T follicular helper cell (primary cell): ENCODE results near the gene PATZ1.
"Not testable (repeated sequence)": the region's sequence is repeated elsewhere in the genome, so short reads cannot be mapped to it uniquely, and the experiment has no call there.

Source experiments
- DNase-seq: peaks from one replicate; pipeline ENCODE4 v3.0.0-alpha.2; 2020; ENCODE audit warnings: low read depth
- total RNA-seq, 2 experiments: gene quantifications; one replicate each; lab custom pipeline; 2026; lab: John Stamatoyannopoulos, UW

The PATZ1 gene
- total RNA-seq = 47.7 to 64.9 reads per million in 2 experiments

DNA sequence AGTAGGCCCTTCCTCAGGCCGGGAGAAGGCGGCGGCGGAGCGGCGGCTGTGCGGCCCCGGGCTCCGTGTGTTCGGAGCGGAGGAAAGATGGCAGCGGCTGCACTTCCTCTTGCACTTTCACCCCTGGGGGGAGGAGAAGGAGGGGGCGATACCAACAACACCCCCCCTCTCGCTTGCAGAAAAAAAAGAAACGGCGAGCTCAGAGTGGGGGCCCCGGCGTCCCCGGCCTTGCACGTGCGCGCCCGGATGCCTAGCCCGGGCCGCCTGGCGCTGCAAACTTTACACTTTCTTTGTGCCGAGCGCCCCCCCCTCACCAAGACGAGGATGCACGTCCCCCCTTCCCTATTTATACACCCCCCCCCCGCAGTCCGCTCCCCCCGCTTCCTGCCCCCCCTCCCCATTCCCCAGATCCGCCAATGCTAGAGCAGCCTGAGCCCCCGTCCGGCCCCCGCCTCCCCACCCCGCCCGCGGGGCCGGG is at the start of gene PATZ1:
Gene PATZ1 (minus strand): TSS at position 92 of the 478 bp plus-strand sequence. CDS start 744 bp downstream, outside the sequence.
- DNase-seq = peak; percentile 78

DNA sequence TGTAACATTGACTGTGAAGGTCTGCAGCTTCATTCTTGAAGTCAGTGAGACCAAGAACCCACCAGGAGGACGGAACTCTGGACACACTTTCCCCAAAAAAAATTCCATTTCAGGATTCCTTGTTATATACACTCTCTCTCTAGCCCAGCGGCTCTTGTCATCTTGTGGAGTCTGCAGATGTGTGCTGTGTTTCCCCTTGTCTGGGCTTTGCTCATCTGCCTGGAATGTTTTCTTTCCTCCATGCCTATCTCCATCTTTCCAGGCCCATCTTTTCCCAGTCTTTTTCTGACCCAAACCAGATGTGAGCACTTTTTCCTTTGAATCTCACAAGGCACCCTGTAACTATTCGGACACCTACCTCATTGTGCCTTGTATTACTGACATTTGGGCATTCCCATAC is 48.2 kb upstream of the PATZ1 start:
- no peak for DNase-seq

DNA sequence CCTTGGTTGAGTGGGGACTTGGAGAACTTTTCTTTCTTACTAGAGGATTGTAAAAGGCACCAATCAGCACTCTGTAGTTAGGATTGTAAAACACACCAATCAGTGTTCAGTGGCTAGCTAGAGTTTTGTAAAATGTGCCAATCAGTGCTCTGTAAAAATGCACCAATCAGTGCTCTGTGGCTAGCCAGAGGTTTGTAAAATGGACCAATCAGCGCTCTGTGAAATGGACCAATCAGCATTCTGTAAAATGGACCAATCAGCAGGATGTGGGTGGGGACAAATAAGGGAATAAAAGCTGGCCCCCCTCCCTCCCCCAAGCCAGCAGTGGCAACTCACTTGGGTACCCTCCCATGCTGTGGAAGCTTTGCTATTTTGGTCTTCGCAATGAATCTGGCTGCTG is 47.7 kb upstream of the PATZ1 start:
- DNase-seq = no peak

DNA sequence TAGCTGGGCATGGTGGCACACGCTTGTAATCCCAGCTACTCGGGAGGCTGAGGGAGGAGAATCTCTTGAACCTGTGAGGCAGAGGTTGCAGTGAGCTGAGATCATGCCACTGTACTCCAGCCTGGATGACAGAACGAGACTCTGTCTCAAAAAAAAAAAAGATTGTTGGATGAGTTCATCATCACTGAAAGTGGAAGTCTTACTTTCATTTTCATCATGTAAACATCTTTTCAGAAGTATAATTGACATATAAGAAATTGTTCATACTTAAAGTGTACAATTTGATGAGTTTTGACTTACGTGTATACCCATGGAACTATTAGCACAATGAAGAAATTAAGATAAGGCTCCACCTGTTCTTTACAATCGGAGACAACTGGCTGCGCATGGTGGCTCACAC is 32.5 kb upstream of the PATZ1 start:
- not testable (repeated sequence) for DNase-seq

GRCh38 chr22:31378123-31378522 is 32.0 kb upstream of the PATZ1 start:
- DNase-seq = no peak

DNA sequence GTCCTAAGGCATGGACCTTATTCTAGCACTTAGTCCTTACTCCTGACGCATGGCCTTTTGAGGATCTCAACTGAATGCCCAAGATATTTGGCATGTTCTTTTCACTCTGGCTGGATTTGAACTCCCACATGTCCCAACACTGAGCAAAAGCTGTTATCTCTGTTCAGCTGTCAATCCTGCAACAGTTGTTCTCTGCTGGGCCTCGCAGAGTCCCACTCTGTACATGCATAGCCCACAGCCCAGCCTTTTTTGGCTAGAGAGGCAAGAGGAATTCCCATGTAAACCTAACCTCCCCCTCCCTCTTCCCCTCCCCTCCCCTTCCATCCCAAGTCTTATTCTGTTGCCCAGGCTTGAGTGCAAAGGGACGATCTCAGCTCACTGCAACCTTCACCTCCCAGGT is 31.5 kb upstream of the PATZ1 start:
- no peak for DNase-seq

- DNase-seq = no peak
These were observed 21.3 kb upstream of the PATZ1 start for GRCh38 chr22:31367426-31367825.

DNA sequence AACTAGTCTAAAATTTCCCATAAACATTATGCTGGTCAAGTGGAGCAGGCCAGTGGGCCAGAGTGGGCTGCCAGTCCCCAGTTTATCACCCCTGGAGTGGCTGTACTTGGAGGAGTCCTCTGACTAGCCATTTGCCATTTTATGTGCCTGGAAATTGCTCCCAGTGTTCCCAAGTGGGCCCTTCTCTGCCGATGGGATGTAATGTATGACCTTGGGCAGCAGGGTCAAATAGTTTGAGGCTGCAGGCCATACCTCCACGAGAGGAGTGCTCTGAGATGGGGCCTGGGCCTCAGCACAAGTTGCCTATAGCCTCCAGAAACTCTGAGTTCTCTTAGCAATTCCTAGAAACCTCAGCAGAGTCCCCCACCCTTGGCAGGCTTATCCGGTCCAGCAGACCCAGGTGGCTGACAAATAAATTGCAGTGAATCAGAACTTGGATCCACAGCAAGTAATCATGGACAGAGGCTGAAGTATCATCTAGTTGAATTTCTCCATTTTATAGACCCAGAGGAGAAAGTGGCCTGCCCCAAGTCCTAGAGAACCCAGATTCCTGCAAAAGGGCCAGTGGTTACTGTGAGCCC is 17.8 kb upstream of the PATZ1 start:
- DNase-seq = no peak

GRCh38 chr22:31361743-31362142 is 15.6 kb upstream of the PATZ1 start:
- no peak for DNase-seq

DNA sequence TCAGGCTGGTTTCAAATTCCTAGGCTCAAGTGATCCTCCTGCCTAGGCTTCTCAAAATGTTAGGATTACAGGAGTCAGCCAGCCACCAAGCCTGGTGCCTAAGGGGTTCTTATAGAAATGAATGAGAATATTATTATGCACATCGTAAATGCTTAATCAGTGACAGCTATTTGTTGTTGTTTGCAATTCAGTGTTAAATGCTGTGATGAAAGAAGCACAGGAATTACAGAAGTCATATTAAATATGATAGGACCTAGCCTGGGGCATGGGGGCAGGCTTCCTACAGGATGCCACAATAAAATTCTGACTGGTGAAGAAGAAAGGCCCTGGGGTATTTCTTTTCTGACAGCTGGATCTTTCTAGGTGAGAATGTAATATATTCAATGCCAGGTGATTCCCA is 13.9 kb upstream of the PATZ1 start:
- no peak for DNase-seq

DNA sequence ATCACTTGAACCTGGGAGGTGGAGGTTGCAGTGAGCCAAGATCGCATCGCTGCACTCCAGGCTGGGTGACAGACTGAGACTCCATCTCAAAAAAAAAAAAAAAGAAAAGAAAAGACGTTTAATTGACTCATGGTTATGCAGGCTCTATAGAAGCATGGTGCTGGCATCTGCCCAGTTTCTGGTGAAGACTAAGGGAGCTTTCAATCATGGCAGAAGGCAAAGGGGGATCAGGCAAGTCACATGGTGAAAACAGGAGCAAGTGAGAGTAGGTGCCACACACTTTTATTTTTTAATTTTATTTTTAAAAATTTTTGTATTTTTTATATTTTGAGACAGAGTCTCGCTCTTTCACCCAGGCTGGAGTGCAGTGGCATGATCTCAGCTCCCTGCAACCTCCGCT is 8.4 kb upstream of the PATZ1 start:
- no peak for DNase-seq

GRCh38 chr22:31350410-31350863 is 4.3 kb upstream of the PATZ1 start:
- DNase-seq = no peak

GRCh38 chr22:31349960-31350359 is 3.8 kb upstream of the PATZ1 start:
- no peak for DNase-seq

DNA sequence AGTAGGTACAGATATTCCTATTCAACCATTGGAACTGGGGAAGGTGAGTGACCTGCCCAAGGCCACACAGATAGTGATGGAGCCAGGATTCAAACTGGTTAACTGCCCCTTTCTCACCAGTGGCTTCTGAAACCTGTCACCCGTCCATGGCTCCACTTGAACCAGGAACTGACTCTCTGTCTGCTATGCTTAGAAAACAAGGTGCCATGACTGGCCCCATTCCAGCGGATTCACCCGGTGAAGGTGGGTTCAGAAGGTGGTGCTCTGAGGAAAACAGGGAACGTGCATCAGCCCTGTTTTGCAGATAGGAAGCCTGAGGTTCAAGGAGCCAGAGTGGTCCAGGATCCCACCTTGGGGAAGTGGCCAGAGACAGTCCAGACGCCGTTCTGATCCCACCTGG is 2.6 kb upstream of the PATZ1 start:
- DNase-seq = no peak

DNA sequence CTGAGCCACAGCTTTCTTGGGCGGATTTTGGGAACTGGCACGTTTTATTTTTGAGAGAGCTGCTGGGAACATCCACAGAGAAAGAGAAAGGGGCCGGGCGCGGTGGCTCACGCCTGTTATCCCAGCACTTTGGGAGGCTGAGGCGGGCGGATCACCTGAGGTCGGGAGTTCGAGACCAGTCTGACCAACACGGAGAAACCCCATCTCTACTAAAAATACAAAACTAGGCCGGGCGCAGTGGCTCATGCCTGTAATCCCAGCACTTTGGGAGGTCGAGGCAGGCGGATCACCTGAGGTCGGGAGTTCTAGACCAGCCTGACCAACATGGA is 1.8 kb upstream of the PATZ1 start:
- not testable (repeated sequence) for DNase-seq

- peak; percentile 43 for DNase-seq
These were observed 1.3 kb upstream of the PATZ1 start for GRCh38 chr22:31347251-31348008.

- DNase-seq = no peak
These were observed 646 bp upstream of the PATZ1 start for GRCh38 chr22:31346733-31347250.

DNA sequence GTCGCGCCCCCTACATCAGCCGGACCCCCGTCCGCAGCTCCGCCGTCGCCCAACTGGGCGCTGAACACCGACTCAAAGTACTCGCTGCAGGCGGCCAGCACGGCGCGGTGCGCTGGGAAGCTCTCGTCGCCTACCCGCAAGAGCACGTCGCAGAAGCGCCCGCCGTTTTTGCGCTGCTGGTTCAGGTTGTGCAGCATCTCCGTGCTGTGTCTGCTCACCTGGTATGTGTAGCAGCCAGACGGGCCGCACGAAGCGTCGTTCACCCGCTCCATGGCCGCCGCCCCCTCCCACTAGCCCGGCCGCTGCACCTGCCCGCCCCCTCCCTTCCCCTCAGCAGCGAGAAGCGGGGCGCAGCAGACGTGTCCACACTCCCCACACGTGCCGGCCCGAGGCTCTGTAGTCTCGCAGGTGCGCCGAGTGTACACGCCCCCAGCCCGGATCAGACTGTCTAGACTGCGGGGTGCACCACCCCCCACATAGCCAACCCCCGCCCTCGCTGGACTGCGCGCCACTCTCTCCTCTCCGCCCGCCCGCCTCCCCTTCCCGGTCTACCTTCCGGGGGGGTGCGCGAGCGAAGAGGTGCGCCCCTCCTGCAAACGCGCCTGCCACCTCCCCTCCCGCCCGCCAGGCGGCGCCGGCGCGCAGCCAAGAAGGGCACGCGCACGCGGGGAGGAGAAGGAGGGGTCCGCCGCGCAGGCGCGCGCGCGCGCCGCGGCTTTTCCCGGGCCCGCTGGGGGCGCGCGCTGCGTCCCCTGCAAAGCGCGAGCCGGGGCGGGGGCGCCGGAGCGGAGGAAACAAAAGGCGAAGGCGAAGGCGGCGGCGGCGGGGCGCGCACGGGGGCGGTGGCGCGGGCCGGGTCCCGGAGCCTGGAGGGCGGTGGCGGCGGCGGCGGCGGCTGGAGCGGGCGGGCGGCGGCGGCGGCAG is 553 bp downstream of the PATZ1 start:
- peak; percentile 87 for DNase-seq

- DNase-seq = no peak
These were observed 1.4 kb downstream of the PATZ1 start for GRCh38 chr22:31344578-31345330.

DNA sequence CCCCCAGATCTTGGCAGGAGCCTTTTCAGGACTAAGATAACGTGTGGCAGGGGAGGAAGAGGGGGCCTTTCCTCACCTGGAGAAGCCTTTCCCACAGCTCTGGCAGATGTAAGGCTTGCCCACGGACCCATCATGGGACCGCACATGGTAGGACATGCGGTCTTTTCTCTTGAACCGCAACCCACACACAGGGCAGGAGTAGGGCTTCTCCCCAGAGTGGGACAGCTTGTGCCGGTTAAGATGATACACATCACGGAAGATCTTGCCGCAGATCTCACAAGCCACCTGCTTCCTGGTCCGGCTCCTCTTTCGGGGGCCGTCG is 1.9 kb downstream of the PATZ1 start:
- no peak for DNase-seq
